ENCODE results near the gene CLEC17A. TPM values are rescaled to one million over a fixed set of nuclear protein-coding genes. Genes with fewer than 3 reads are reported as not detected.
"Not testable (repeated sequence)": the region's sequence is repeated elsewhere in the genome, so short reads cannot be mapped to it uniquely, and the experiment has no call there.

The CLEC17A gene
- total RNA-seq, 2 donors from 2014 or later = 0.12 to 0.32 TPM

DNA sequence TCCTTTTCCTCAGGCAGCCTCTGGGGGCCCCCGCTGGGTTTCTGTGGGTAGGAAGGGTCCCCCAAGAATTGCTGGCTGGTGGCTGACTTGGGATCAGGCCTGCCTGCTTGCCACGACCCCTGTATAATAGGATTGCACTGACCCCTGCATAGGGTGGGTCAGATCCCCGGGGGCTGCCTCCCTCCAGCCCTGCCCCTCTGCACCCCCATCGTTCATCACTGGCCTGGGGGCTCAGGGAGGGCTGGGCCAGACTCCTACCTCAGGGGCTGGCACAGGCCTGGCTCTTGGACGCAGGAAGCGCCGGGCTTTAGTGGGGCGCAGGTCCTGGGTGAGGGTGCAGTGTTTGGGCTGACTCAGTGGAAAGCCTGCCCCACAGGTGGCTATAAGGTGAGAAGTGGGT lies 21.6 kb upstream of the CLEC17A start:
- H3K27me3 ChIP-seq = no peaks in the 10 kb centered on the region
- H3K9ac ChIP-seq (ENCODE audit: low read depth in 2 of 2, low read length in 2 of 2) = no peak overlapping the region
- no peak for TF ChIP-seq CTCF (IDR thresholded peaks at IDR 0.05)
- H3K4me1 ChIP-seq = peaks cover 4% of the 10 kb centered on the region
- no peak for DNase-seq
- no peak overlapping the region for H3K27ac ChIP-seq
- intact Hi-C loops (cut with DNase I) = no loop called here
- no peaks in the 10 kb centered on the region for H3K36me3 ChIP-seq
- H3K4me3 ChIP-seq = no peak overlapping the region
- H3K9me3 ChIP-seq = no peaks in the 10 kb centered on the region

DNA sequence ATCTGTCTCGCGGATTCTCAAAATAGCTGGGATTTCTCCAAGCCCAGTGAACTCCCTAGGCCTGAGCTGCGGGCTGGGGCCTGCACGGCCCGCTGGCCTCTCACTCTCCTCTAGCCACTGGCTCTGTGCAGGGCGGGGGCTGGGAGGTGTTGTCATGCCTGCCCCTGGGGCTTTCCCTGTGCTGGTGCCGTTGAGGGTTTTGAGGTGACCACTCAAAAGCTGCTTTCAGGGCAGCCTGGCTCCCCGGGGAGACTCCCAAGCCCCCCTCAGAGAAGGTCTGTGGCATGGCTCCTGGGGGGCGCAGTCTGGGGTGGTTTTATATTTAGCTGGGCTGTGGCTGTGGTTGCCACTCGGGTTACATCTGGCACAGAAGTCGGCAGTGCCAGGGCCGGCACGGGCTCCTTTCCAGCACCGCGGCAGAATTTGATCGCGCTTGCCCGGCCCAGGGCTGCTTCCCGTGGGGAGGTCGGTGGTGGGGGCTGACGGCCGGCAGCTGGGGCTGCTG lies 21.0 kb upstream of the CLEC17A start:
- no peak for TF ChIP-seq CTCF (IDR thresholded peaks at IDR 0.05)
- Histone ChIP-seq H3K36me3 (no peaks in the 10 kb centered on the region), H3K9me3 (no peaks in the 10 kb centered on the region), H3K9ac (ENCODE audit: low read depth in 2 of 2, low read length in 2 of 2) (no peak overlapping the region), H3K27me3 (no peaks in the 10 kb centered on the region), H3K4me3 (no peak overlapping the region), H3K4me1 (no peaks in the 10 kb centered on the region), H3K27ac (no peak overlapping the region)
- intact Hi-C loops (cut with DNase I) = no loop called here
- no peak for DNase-seq

GRCh38 chr19:14562660-14563589 lies 20.0 kb upstream of the CLEC17A start:
- no peaks in the 10 kb centered on the region for H3K36me3 ChIP-seq
- no peak for DNase-seq
- no peaks in the 10 kb centered on the region for H3K27me3 ChIP-seq
- intact Hi-C loops (cut with DNase I) = no loop called here
- no peak for TF ChIP-seq CTCF (IDR thresholded peaks at IDR 0.05)
- H3K27ac ChIP-seq = no peak overlapping the region
- no peak overlapping the region for H3K4me3 ChIP-seq
- H3K9me3 ChIP-seq = no peaks in the 10 kb centered on the region
- no peak overlapping the region for H3K9ac ChIP-seq (ENCODE audit: low read depth in 2 of 2, low read length in 2 of 2)
- no peaks in the 10 kb centered on the region for H3K4me1 ChIP-seq

DNA sequence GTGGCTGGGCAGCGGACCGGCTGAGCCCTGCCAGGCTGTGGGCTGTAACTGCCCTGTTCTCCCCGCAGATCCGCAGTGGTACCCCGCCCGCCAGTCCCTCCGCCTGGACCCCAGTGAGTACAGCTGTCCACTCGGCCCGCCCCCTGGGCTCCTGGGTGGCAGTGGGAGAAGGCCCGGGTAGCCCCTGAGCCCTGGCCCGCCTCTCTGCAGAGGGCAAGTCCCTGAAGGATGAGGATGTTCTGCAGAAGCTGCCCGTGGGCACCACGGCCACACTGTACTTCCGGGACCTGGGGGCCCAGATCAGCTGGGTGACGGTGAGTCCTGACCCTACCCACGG lies 19.3 kb upstream of the CLEC17A start:
- no peaks in the 10 kb centered on the region for H3K4me1 ChIP-seq

GRCh38 chr19:14563989-14564651 lies 18.8 kb upstream of the CLEC17A start:
- Histone ChIP-seq H3K4me3 (no peak overlapping the region), H3K9ac (ENCODE audit: low read depth in 2 of 2, low read length in 2 of 2) (no peak overlapping the region), H3K36me3 (no peaks in the 10 kb centered on the region), H3K27ac (no peak overlapping the region), H3K27me3 (no peaks in the 10 kb centered on the region), H3K4me1 (no peaks in the 10 kb centered on the region), H3K9me3 (no peaks in the 10 kb centered on the region)
- no peak for TF ChIP-seq CTCF (IDR thresholded peaks at IDR 0.05)
- no peak for DNase-seq
- intact Hi-C loops (cut with DNase I) = no loop called here

More for the DNA sequence above, 19.3 kb upstream of the CLEC17A start:
- intact Hi-C loops (cut with DNase I) = no loop called here
- Histone ChIP-seq H3K27ac (no peak overlapping the region), H3K27me3 (no peaks in the 10 kb centered on the region), H3K9ac (ENCODE audit: low read depth in 2 of 2, low read length in 2 of 2) (no peak overlapping the region), H3K36me3 (no peaks in the 10 kb centered on the region), H3K4me3 (no peak overlapping the region), H3K9me3 (no peaks in the 10 kb centered on the region)
- DNase-seq = no peak
- TF ChIP-seq CTCF (IDR thresholded peaks at IDR 0.05) = no peak

DNA sequence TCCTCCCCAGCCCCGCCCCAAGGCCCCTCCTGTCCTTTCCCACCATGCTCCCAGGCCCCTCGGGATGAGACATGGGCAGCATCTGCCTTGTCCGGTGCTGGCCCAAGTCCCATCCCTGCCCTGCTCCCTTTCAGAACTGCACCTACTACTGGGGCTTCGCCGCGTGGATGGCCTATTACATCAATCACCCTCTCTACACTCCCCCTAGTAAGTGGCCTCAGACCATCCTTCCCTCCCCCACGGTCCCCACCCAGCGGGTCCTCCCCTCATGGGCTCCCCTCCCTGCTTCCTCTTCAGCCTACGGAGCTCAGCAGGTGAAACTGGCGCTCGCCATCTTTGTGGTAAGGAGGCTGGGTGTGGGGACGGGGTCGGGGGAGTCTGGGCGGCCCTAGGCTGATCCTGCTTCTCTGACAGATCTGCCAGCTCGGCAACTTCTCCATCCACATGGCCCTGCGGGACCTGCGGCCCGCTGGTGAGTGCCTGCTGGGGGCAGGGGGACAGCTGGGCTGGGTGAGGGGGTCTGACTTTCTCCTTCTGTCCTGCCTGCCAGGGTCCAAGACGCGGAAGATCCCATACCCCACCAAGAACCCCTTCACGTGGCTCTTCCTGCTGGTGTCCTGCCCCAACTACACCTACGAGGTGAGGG lies 18.1 kb upstream of the CLEC17A start:
- H3K9me3 ChIP-seq; H3K27me3 ChIP-seq; H3K9ac ChIP-seq (ENCODE audit: low read depth in 2 of 2, low read length in 2 of 2); DNase-seq; H3K4me1 ChIP-seq; H3K27ac ChIP-seq; H3K36me3 ChIP-seq; H3K4me3 ChIP-seq; intact Hi-C loops (cut with DNase I): not testable (repeated sequence)

Measured in colonic mucosa (tissue), 4 donors.